HG03066 (cell line): Measurements from ENCODE around the gene IL1F10.

ENCODE experiments used
- ATAC-seq: cut with Tn5 transposase; IDR thresholded peaks from one replicate; pipeline ENCODE4 v1.9.1; 2021; ENCODE audit warnings: low read depth; ENCODE audit not compliant: unreplicated experiment

IL1F10 gene

GRCh38 chr2:113111823-113112287 lies 44.1 kb downstream of the IL1F10 start:
- no peak for ATAC-seq

GRCh38 chr2:113112441-113112840 lies 44.7 kb downstream of the IL1F10 start:
- no peak for ATAC-seq

DNA sequence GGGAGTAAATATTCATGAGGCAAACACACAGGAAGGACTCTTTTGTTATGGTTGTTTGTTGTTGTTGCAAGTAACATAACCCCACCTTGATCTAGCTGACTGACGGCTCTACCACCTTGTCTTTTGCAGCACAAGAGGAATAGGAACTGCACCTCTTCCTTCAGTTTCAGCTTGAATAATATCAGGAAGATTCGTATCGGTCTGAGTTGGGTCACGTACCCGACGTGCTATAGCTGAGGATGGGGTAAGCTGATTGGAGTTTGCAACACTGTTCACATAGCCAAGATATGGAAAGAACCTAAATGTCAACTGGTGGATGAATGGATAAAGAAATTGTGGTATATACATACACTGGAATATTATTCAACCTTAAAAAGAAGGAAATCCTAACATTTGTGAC lies 45.1 kb downstream of the IL1F10 start:
- ATAC-seq: no peak

DNA sequence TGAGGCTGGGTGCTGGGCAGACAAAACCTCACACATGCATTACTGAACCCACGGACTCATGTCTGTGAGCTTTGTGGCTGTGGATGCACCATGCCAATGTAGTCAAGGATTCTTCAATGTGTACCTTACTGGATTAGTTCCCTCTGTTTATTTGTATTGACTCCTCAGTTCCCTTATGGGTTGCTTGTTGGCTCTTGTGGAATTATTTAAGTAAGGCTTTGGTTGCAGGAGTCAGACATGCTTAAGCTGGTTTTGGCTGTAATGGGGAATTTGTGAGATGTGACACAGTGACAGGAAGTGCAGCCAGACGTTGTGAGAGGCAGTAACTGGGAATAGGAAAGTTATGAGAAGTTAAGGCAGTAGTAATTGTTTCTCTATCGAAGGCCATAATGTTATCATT lies 46.0 kb downstream of the IL1F10 start:
- ATAC-seq: no peak

- ATAC-seq: no peak
Measured at GRCh38 chr2:113114224-113114945, 46.6 kb downstream of the IL1F10 start.

DNA sequence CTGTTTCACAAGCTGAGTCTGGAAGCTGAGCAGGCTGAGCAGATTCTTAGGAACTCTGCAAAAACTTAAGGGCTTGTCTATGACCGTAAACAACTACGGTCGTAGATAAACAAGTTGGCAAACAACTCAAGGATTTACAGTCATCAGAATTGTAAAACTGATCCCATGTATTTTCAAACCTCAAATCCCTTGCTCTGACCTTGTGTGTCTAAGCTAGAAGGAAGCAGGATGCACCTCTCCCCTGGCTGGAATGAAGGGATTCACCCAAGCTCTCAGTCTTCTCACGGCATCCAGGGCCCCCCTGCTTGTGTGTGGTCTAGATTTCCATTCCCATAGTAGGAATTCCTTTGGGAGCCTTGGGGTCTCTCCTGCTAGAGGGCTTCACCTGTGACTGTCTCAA lies 47.2 kb downstream of the IL1F10 start:
- ATAC-seq: no peak

DNA sequence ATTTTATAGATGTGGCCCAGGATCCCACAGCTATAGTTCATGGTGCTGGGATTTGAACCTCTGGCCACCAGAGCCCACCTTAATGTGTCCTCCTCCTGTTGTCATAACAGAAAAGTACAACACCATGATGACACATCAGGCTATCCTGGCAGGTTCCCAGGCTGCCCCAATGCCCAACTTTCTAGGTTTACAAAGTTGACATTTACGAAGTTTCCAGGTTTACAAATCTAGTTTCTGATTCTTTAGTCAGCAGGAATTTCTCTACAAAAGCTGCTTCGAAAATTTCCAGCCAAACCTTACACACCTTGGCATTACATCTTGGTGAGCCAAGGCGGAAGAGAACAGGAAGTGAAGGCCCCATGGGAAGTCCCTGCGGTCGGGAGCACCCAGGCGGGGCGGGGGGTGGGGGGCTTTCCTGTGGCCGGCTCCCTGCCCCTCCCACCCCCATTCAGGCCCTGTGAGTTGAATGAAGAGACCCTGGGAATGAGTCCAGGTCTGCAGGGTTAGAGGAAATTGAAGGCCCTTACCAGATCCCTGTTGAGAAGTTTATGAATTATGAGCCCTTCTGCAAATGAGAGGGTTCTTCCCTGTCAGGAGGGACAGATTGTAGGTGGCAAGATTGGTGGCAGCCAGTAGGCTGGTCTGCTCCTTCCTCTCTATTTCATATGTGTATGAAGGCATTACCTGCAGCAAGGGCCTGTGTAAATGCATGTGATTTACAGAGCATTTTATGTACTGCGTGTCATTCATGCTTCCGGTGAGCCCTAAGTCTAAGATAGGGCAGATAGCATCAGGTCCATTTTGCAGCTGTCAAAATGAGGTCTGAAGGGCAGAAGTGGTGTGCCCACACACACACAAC lies 48.6 kb downstream of the IL1F10 start:
- no peak for ATAC-seq

DNA sequence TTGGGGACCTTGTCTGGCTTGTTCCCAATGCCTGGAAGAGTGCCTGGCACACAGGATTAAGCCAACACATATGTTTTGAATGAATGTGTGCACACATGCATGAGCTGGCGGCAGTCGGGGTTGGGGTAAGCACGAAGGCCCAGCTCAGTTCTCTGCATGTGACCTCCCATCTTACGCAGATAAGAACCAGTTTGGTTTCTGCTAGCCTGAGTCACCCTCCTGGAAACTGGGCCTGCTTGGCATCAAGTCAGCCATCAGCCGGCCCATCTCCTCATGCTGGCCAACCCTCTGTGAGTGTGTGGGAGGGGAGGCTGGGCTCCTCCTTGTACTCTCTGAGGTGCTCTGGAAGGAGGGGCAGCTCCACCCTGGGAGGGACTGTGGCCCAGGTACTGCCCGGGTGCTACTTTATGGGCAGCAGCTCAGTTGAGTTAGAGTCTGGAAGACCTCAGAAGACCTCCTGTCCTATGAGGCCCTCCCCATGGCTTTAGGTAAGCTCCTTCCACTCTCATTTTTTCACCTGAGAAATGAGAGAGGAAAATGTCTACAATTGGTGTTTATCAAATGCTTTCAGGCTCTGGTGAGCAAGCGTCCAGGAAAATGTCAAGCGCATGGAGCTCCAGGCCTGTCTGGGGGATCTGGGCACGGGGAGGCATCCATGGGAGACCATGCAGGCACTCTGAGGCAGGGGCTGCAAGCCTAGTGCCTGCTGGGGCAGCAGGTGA lies 49.9 kb downstream of the IL1F10 start:
- no peak for ATAC-seq

DNA sequence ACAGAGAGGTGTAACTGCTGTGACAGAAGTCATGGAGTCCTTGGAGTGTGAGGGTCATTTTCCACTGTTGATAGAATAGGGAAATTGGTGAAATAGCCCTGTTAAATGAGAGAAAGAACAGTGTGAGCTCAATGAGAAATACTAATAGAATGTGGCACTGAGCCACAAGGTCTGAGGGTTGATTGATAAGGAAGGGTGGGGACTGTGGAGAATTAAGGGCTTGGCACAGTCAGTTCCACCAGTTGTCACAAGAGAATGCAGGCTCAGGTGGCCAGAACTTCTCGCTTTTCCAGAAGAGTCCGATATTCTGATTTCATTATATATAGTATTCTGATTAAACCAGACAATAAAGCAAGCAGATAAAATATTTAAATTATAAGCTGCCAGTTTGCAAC lies 50.5 kb downstream of the IL1F10 start:
- no peak for ATAC-seq

- ATAC-seq: no peak
Measured at GRCh38 chr2:113119111-113119510, 51.3 kb downstream of the IL1F10 start.

DNA sequence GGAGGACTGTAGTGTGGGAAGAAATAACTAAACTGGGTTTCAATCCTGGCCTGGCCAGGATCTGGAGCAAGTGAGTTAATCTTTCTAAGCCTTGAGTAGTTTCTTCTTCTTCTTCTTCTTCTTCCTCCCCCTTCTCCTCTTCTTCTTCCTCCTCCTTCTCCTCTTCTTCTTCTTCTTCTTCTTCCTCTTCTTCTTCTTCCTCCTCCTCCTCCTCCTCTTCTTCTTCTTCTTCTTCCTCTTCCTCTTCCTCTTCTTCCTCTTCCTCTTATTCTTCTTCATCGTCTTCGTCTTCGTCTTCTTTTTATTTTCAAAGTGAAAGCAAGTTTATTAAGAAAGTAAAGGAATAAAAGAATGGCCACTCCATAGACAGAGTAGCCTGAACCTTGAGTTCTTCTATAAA lies 53.1 kb downstream of the IL1F10 start:
- ATAC-seq: no peak

GRCh38 chr2:113122364-113122763 lies 54.6 kb downstream of the IL1F10 start:
- ATAC-seq: no peak

DNA sequence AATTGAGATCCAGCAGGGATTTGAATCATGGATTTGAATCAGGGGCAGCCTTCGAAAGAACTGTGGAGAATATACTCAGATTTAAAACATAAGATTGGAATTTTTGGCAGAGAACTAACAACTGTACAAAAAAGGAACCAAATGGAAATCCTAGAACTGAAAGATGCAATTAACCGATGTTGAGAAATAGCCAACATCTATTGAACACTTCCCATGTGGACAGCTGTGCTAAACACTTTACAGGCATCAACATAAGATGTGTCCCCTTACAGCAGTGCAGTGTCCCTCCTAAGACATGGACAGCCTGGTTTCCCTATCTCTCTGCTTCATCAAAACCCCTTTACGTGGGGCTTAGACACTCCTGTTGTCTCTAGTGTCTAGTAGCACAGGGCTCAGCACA lies 56.0 kb downstream of the IL1F10 start:
- ATAC-seq: no peak

DNA sequence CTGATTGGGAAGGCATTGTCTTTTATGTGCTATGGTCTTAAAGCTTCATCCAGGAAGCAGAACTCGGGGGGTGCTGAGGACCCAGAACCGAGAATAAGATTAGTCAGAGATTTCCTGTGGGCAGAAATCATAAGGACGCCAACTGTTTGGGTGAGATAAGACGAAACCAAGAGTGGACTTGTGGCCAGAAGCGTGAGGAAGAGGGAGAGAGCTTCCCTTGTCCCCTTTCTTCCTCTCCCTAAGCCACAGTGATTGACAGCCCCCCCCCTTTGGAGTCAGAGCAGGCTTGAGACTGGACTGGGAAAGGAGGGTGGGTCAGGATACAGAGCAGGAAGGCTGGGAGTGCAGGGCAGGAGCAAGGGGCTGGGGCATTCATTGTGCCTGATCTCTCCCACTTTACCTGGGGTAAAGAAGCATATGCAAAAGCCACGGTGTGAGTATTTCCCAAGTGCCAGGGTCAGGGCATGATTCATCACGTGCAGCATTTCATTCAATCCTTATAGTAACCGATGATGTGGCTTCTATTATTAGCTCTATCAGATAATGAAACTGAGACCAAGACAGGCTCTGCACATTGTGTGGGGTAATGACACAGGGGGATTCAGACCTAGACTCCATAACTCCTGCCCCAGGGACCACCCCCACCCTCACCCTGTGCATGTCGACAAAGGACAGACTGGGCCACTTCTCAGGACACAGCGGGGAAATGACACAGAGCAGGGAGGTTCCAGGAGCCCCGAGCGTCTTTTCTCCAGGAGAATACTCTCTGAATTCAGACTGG lies 56.6 kb downstream of the IL1F10 start:
- peak; percentile 57 for ATAC-seq
